HepG2 (cell line): ENCODE results near the gene PAPSS1. TPM values are rescaled to one million over a fixed set of nuclear protein-coding genes. Genes with fewer than 3 reads are reported as not detected.

Source experiments
- ATAC-seq: fragments of 200-7000 bp; cut with Tn5 transposase; 3 replicates; pipeline ENCODE4 v1.9.1; 2020; ENCODE audit warnings: mild to moderate bottlenecking, moderate library complexity
- BruUV-seq: library from RNA; stranded (reverse); fragments of 400-500 nt; replicated peaks from 2 replicates; lab custom pipeline; 2021; lab: Mats Ljungman, UMichigan
- CTCF ChIA-PET: fragments of 300-600 bp; formaldehyde crosslinking; extraction: SDS; loops from one replicate; lab custom pipeline; 2021; ENCODE audit warnings: low total read pairs, inconsistent platforms, low intra/inter-chr PET ratio; lab: Yijun Ruan, JAX
- POLR2A ChIA-PET: fragments of 350-600 bp; sonication (Branson Sonifier 250); formaldehyde crosslinking; loops from one replicate; lab custom pipeline; 2020; ENCODE audit warnings: antibody characterized with exemption, inconsistent platforms; lab: Yijun Ruan, JAX
- DNase-seq: peaks from one replicate; pipeline ENCODE4 v3.0.0-alpha.2; 2015; ENCODE audit warnings: low spot score
- FAIRE-seq: peaks from 3 replicates; lab custom pipeline; 2011; peaks lifted over from hg19 to GRCh38; lab: Jason Lieb, UNC
- H2AFZ ChIP-seq: one replicate; pipeline ENCODE4 v1.6.1; 2011; ENCODE audit warnings: low read length, inconsistent platforms
- H3K27ac ChIP-seq: fragments of 300-600 bp; 3 replicates; pipeline ENCODE4 v1.8.0; 2011; ENCODE audit warnings: mixed run types, mild to moderate bottlenecking, mixed read lengths, low read length, inconsistent platforms; ENCODE audit not compliant: insufficient read depth; ENCODE audit errors: extremely low read length
- H3K27me3 ChIP-seq, 2 experiments: fragments of 200-600 bp in 1 of 2; 2 replicates in 1 of 2; 3 replicates in 1 of 2; pipeline versions ENCODE4 v1.6.0 to v1.8.0; 2011; ENCODE audit warnings: low read length in 2 of 2, mild to moderate bottlenecking in 2 of 2, moderate library complexity in 2 of 2, inconsistent platforms in 1 of 2; ENCODE audit not compliant: insufficient read depth in 2 of 2, control insufficient read depth in 1 of 2
- H3K36me3 ChIP-seq, 2 experiments: fragments of 200-600 bp in 1 of 2; replicated peaks in 1 of 2; 2 replicates in 1 of 2; 3 replicates in 1 of 2; pipeline versions ENCODE4 v1.5.1 to v1.8.0; 2011; ENCODE audit warnings: low read length in 2 of 2, inconsistent platforms in 1 of 2; ENCODE audit not compliant: insufficient read depth in 2 of 2, control insufficient read depth in 1 of 2
- H3K4me1 ChIP-seq: 2 replicates; pipeline ENCODE4 v1.5.1; 2012; ENCODE audit warnings: low read length, inconsistent platforms; ENCODE audit not compliant: insufficient read depth
- H3K4me2 ChIP-seq: 2 replicates; pipeline ENCODE4 v1.6.0; 2011; ENCODE audit warnings: low read depth, low read length, inconsistent platforms
- H3K4me3 ChIP-seq, 3 experiments: fragments of 200-600 bp in 1 of 3; sonication (generic), shearing (Covaris generic) in 1 of 3; replicated peaks in 1 of 3; 2 replicates each; pipeline ENCODE4 v1.5.1; 2011 to 2016; ENCODE audit warnings: low read length in 3 of 3, inconsistent platforms in 2 of 3, low read depth in 2 of 3, mild to moderate bottlenecking in 2 of 3, control low read depth in 1 of 3, mixed read lengths in 1 of 3; ENCODE audit not compliant: insufficient read depth in 1 of 3
- H3K79me2 ChIP-seq: one replicate; pipeline ENCODE4 v1.6.1; 2011; ENCODE audit warnings: low read length, inconsistent platforms; ENCODE audit not compliant: insufficient read depth
- H3K9ac ChIP-seq: 2 replicates; pipeline ENCODE4 v1.6.0; 2011; ENCODE audit warnings: mild to moderate bottlenecking, low read depth, low read length, inconsistent platforms; ENCODE audit not compliant: insufficient read depth
- H3K9me3 ChIP-seq: 2 replicates; pipeline ENCODE4 v1.5.1; 2012; ENCODE audit warnings: mild to moderate bottlenecking, low read length
- H4K20me1 ChIP-seq: 2 replicates; pipeline ENCODE4 v1.6.0; 2011; ENCODE audit warnings: inconsistent platforms, mild to moderate bottlenecking, low read length, moderate library complexity; ENCODE audit not compliant: insufficient read depth
- FUBP1 ChIP-seq: sonication (generic); formaldehyde crosslinking; IDR thresholded peaks from 2 replicates; pipeline ENCODE4 v1.5.1; 2020; ENCODE audit warnings: missing genetic modification reagents, mild to moderate bottlenecking, borderline replicate concordance
- HMGA1 ChIP-seq: sonication (generic); formaldehyde crosslinking; conservative IDR thresholded peaks from 2 replicates; pipeline ENCODE4 v1.4.0; 2020; ENCODE audit warnings: missing genetic modification reagents
- KDM4B ChIP-seq: sonication (generic); formaldehyde crosslinking; IDR thresholded peaks from 2 replicates; pipeline ENCODE4 v1.4.0; 2020; ENCODE audit warnings: missing genetic modification reagents
- MATR3 ChIP-seq: sonication (generic); formaldehyde crosslinking; IDR thresholded peaks from 2 replicates; pipeline ENCODE4 v1.4.0; 2020; ENCODE audit warnings: missing genetic modification reagents
- MLLT10 ChIP-seq: sonication (generic); formaldehyde crosslinking; IDR thresholded peaks from 2 replicates; pipeline ENCODE4 v1.4.0; 2020; ENCODE audit warnings: missing genetic modification reagents
- MXI1 ChIP-seq: IDR thresholded peaks from 3 replicates; pipeline ENCODE4 v1.6.1; 2012; ENCODE audit warnings: low read depth, low read length, inconsistent platforms, borderline replicate concordance
- NFYB ChIP-seq: sonication (generic); formaldehyde crosslinking; IDR thresholded peaks from 2 replicates; pipeline ENCODE4 v1.4.0; 2020; ENCODE audit warnings: missing genetic modification reagents
- PCBP2 ChIP-seq: fragments of 200-400 bp; formaldehyde crosslinking; optimal IDR thresholded peaks from 2 replicates; pipeline ENCODE3; 2018; ENCODE audit warnings: low read length, low read depth; ENCODE audit not compliant: poor library complexity, severe bottlenecking
- ZFP1 ChIP-seq: IDR thresholded peaks from 2 replicates; pipeline ENCODE4 v1.6.1; 2016
- ZMYM2 ChIP-seq: sonication (generic); formaldehyde crosslinking; IDR thresholded peaks from 2 replicates; pipeline ENCODE4 v1.8.0; 2022; ENCODE audit warnings: mild to moderate bottlenecking, missing genetic modification reagents
- ZNF343 ChIP-seq: sonication (generic); formaldehyde crosslinking; IDR thresholded peaks from 2 replicates; pipeline ENCODE4 v1.4.0; 2020; ENCODE audit warnings: mild to moderate bottlenecking, missing genetic modification reagents
- ZNF350 ChIP-seq: sonication (generic); formaldehyde crosslinking; IDR thresholded peaks from 2 replicates; pipeline ENCODE4 v1.4.0; 2020; ENCODE audit warnings: mild to moderate bottlenecking, low read depth, missing genetic modification reagents, borderline replicate concordance
- ZNF605 ChIP-seq: sonication (generic); formaldehyde crosslinking; IDR thresholded peaks from 2 replicates; pipeline ENCODE4 v1.8.0; 2022; ENCODE audit warnings: mild to moderate bottlenecking, missing genetic modification reagents
- ZNF7 ChIP-seq: IDR thresholded peaks from 2 replicates; pipeline ENCODE4 v1.6.1; 2016; ENCODE audit warnings: missing biosample characterization, missing genetic modification reagents
- ZNF766 ChIP-seq: sonication (generic); formaldehyde crosslinking; IDR thresholded peaks from 2 replicates; pipeline ENCODE4 v1.5.0; 2020; ENCODE audit warnings: missing genetic modification reagents, borderline replicate concordance
- ZNF782 ChIP-seq: sonication (generic); formaldehyde crosslinking; IDR thresholded peaks from 2 replicates; pipeline ENCODE4 v1.4.0; 2020; ENCODE audit warnings: missing genetic modification reagents, mild to moderate bottlenecking, borderline replicate concordance
- WGBS: methylation state at CpG from one replicate; pipeline ENCODE4 v1.1.6; 2017; ENCODE audit warnings: low lambda C conversion rate; 5-methylcytosine and 5-hydroxymethylcytosine counted together
- in situ Hi-C: cut with HindIII; loops from 2 replicates; pipeline ENCODE4 v1.10.0; 2017; ENCODE audit warnings: low pct_unique_long_range_greater_than_20kb; ENCODE audit not compliant: extremely low pct_ligation_motif_present
- intact Hi-C: fragments of 100-400 bp; cut with micrococcal nuclease; formaldehyde crosslinking; loops from one replicate; pipeline ENCODE4 v1.10.0; 2022; ENCODE audit not compliant: unreplicated experiment
- polyA plus RNA-seq, 8 experiments: library from polyadenylated mRNA; depleted of rRNA in 3 of 8; stranded (reverse) in 7 of 8; unstranded in 1 of 8; fragments of >200 nt; fragmentation: Illumina TruSeq in 4 of 8; extraction: Trizol in 4 of 8; gene quantifications; 2 replicates each; pipeline versions ENCODE4 v1.2.1 to v1.2.3, GENCODE V29; 2011 to 2016; ENCODE audit warnings: low read depth in 4 of 8, missing spikeins in 1 of 8, mixed read lengths in 1 of 8; ENCODE audit not compliant: insufficient read depth in 1 of 8
- total RNA-seq, 5 experiments: library from RNA; depleted of rRNA; stranded (reverse); fragments of >200 nt; fragmentation: Illumina TruSeq; extraction: Trizol; gene quantifications; 2 replicates each; pipeline ENCODE4 v1.2.3, GENCODE V29; 2016; ENCODE audit warnings: low read depth in 1 of 5
- TF ChIP-seq, protein P1 (sequence below): sonication (generic); formaldehyde crosslinking; IDR thresholded peaks from 2 replicates; pipeline ENCODE4 v1.5.0; 2020; ENCODE audit warnings: missing genetic modification reagents, mild to moderate bottlenecking, borderline replicate concordance
- TF ChIP-seq, protein P2 (sequence below): sonication (generic); formaldehyde crosslinking; conservative IDR thresholded peaks from 2 replicates; pipeline ENCODE4 v1.4.0; 2020; ENCODE audit warnings: missing genetic modification reagents
- TF ChIP-seq, protein P3 (sequence below): IDR thresholded peaks from 2 replicates; pipeline ENCODE4 v1.6.1; 2016

The PAPSS1 gene
- total and polyA plus RNA-seq, 2 of the 13 experiments (the other 11 are each of a cell fraction or from before 2014, with no cell fraction given) = 105 to 126 TPM

- no peaks in the 10 kb centered on the region for H3K9me3 ChIP-seq
- no peaks in the 10 kb centered on the region for H3K79me2 ChIP-seq
- TF ChIP-seq ZNF766 = no peak
- TF ChIP-seq ZMYM2 (CRISPR knock-in tag) = no peak
- no peak for TF ChIP-seq KDM4B (CRISPR knock-in tag)
- TF ChIP-seq, protein P1, sequence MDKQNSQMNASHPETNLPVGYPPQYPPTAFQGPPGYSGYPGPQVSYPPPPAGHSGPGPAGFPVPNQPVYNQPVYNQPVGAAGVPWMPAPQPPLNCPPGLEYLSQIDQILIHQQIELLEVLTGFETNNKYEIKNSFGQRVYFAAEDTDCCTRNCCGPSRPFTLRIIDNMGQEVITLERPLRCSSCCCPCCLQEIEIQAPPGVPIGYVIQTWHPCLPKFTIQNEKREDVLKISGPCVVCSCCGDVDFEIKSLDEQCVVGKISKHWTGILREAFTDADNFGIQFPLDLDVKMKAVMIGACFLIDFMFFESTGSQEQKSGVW (CRISPR knock-in tag) = no peak
- no peak for TF ChIP-seq ZFP1 (CRISPR knock-in tag)
- no peak for TF ChIP-seq ZNF605 (CRISPR knock-in tag)
- no peak for TF ChIP-seq MXI1
- TF ChIP-seq, protein P2, sequence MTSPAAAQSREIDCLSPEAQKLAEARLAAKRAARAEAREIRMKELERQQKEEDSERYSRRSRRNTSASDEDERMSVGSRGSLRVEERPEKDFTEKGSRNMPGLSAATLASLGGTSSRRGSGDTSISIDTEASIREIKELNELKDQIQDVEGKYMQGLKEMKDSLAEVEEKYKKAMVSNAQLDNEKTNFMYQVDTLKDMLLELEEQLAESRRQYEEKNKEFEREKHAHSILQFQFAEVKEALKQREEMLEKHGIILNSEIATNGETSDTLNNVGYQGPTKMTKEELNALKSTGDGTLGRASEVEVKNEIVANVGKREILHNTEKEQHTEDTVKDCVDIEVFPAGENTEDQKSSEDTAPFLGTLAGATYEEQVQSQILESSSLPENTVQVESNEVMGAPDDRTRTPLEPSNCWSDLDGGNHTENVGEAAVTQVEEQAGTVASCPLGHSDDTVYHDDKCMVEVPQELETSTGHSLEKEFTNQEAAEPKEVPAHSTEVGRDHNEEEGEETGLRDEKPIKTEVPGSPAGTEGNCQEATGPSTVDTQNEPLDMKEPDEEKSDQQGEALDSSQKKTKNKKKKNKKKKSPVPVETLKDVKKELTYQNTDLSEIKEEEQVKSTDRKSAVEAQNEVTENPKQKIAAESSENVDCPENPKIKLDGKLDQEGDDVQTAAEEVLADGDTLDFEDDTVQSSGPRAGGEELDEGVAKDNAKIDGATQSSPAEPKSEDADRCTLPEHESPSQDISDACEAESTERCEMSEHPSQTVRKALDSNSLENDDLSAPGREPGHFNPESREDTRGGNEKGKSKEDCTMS = no peak
- TF ChIP-seq FUBP1 (CRISPR knock-in tag) = no peak
- TF ChIP-seq ZNF782 (CRISPR knock-in tag) = no peak
- no peak for TF ChIP-seq NFYB (CRISPR knock-in tag)
- no peak for TF ChIP-seq PCBP2
- TF ChIP-seq ZNF7 (CRISPR knock-in tag) = no peak
- TF ChIP-seq ZNF343 (CRISPR knock-in tag) = no peak
- no peak for TF ChIP-seq MLLT10 (CRISPR knock-in tag)
- TF ChIP-seq, protein P3, sequence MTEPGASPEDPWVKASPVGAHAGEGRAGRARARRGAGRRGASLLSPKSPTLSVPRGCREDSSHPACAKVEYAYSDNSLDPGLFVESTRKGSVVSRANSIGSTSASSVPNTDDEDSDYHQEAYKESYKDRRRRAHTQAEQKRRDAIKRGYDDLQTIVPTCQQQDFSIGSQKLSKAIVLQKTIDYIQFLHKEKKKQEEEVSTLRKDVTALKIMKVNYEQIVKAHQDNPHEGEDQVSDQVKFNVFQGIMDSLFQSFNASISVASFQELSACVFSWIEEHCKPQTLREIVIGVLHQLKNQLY (CRISPR knock-in tag) = no peak
- TF ChIP-seq MATR3 = no peak
- TF ChIP-seq ZNF350 = no peak
- TF ChIP-seq HMGA1 (CRISPR knock-in tag) = no peak
- no peak overlapping the region for H2AFZ ChIP-seq
- no peaks in the 10 kb centered on the region for H3K36me3 ChIP-seq
- no peak overlapping the region for H3K4me3 ChIP-seq
- no peak overlapping the region for H3K27ac ChIP-seq
- H3K4me2 ChIP-seq = no peak overlapping the region
- no peak for DNase-seq
- no peak for ATAC-seq
- intact Hi-C loops (loop anchor here (5.0 kb wide), 1 partner anchor 334 kb away; no protein-coding TSS in a partner anchor), in situ Hi-C loops (loop anchor here (5.0 kb wide), 1 partner anchor 159 kb away; no protein-coding TSS in a partner anchor)
- H4K20me1 ChIP-seq = no peaks in the 10 kb centered on the region
- CTCF ChIA-PET = interaction anchor here (1.3 to 1.6 kb wide), 2 partner anchors 88 to 159 kb away, joined by 5 to 15 read pairs; no protein-coding TSS in a partner anchor
- POLR2A ChIA-PET = no interaction called here
- FAIRE-seq = no peak
- 27% methylated on average over 2 of the region's 2 CpGs for WGBS
- H3K4me1 ChIP-seq = no peaks in the 10 kb centered on the region; the same call in 1 of the 2 replicates
- no TSS peak for BruUV-seq
- no peak overlapping the region for H3K9ac ChIP-seq
- no peaks in the 10 kb centered on the region for H3K27me3 ChIP-seq
These were observed 141.7 kb downstream of the PAPSS1 start for GRCh38 chr4:107578321-107578720.
